ENCODE measurements around the gene DEGS1. TPM values are rescaled to one million over a fixed set of nuclear protein-coding genes. Genes with fewer than 3 reads are reported as not detected.

DEGS1 gene
- total RNA-seq, 1 experiment from 2014 or later, result 20.0 TPM

DNA sequence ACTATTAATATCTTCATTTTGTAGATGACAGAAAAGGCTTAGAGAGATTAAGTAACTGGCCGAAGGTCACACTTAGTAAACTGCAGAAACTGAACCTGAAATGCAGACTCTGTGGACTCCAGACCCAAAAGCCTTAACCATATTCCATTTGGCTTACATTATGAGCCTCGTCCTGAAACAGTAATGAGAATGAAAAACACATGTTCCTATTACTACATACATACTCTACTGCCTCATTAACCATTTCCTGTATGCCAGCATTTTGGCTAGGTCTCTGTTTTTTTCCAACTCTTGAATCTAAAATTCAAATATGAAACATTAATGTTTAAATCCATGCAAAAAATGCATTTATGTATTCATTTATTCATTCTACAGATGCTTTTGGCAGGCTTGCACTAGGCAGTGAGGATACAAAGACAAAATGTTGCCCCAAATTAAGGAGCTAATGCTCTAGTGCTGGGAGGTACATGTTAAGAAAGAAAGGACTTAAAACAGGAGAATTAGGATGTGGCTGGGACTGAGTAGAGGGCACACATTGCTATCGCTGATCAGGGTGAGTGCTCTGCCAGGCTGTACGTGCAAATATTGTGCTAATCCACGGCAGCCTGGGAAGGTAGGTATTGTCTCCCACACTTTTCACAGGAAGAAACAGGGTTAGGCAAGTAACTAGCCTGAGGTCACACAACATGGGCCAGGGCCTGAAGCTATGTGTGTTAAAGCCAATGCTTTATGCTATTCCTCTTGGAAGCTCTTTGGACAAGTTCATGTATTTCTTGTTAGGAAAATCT, 14.0 kb downstream of the DEGS1 start:
- H4K20me1 ChIP-seq (ENCODE audit: insufficient read depth), result no peaks in the 10 kb centered on the region
- no peak overlapping the region for H3K4me3 ChIP-seq
- no peaks in the 10 kb centered on the region for H3K79me2 ChIP-seq (ENCODE audit: low read depth)
- CTCF ChIA-PET, result interaction anchor here (0.6 kb wide), 2 partner anchors 10 to 71 kb away, joined by 5 to 7 read pairs; no protein-coding TSS in a partner anchor
- peaks cover 8% of the 10 kb centered on the region; the same call in 1 of the 2 replicates for H3K4me1 ChIP-seq (replicated peaks; ENCODE audit: insufficient read depth)
- no TSS peak for BruUV-seq (replicated peaks)
- H3K9me3 ChIP-seq (ENCODE audit: insufficient read depth, low read depth), result no peaks in the 10 kb centered on the region
- H3K36me3 ChIP-seq (ENCODE audit: low read depth), result no peaks in the 10 kb centered on the region
- no peak overlapping the region for H2AFZ ChIP-seq
- TF ChIP-seq, protein P1, sequence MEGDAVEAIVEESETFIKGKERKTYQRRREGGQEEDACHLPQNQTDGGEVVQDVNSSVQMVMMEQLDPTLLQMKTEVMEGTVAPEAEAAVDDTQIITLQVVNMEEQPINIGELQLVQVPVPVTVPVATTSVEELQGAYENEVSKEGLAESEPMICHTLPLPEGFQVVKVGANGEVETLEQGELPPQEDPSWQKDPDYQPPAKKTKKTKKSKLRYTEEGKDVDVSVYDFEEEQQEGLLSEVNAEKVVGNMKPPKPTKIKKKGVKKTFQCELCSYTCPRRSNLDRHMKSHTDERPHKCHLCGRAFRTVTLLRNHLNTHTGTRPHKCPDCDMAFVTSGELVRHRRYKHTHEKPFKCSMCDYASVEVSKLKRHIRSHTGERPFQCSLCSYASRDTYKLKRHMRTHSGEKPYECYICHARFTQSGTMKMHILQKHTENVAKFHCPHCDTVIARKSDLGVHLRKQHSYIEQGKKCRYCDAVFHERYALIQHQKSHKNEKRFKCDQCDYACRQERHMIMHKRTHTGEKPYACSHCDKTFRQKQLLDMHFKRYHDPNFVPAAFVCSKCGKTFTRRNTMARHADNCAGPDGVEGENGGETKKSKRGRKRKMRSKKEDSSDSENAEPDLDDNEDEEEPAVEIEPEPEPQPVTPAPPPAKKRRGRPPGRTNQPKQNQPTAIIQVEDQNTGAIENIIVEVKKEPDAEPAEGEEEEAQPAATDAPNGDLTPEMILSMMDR (conservative IDR thresholded peaks at IDR 0.05), result no peak
- no peak for TF ChIP-seq EZH2 (IDR thresholded peaks at IDR 0.05; ENCODE audit: low read depth)
- intact Hi-C loops (cut with micrococcal nuclease; ENCODE audit: unreplicated experiment), result no loop called here
- H3K27ac ChIP-seq, result no peak overlapping the region
- no peak overlapping the region for H3K4me2 ChIP-seq
- peaks cover 11% of the 10 kb centered on the region for H3F3A ChIP-seq (ENCODE audit: insufficient read depth, low read depth)
- no peaks in the 10 kb centered on the region for H3K9me2 ChIP-seq (ENCODE audit: insufficient read depth)
- H3K27me3 ChIP-seq (ENCODE audit: insufficient read depth, low read depth), result no peaks in the 10 kb centered on the region
- no peak for DNase-seq
- POLR2A ChIA-PET (ENCODE audit: unreplicated experiment), result no interaction called here

DNA sequence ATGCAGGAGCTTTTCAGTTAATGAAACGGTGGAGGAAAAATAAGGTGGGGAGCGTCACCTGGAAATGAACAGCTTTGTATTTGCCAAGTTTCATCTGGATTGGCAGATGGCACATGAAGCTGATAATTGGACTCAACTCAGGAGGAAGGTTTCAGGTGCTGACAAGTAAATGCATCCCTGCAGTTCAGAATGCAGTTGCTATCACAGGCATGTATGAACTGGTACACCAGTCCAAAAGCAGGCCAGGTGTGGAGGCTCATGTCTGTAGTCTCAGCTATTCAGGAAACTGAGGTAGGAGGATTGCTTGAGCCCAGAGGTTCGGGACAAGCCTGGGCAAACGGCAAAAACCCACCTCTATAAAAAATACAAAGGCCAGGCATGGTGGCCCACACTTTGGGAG, 15.5 kb downstream of the DEGS1 start:
- BruUV-seq (replicated peaks), result no TSS peak
- H3K9me3 ChIP-seq (ENCODE audit: insufficient read depth, low read depth), result no peaks in the 10 kb centered on the region
- no peaks in the 10 kb centered on the region for H3K9me2 ChIP-seq (ENCODE audit: insufficient read depth)
- H3F3A ChIP-seq (ENCODE audit: insufficient read depth, low read depth), result peaks cover 20% of the 10 kb centered on the region
- H2AFZ ChIP-seq, result no peak overlapping the region
- H3K4me2 ChIP-seq, result no peak overlapping the region
- no peaks in the 10 kb centered on the region for H4K20me1 ChIP-seq (ENCODE audit: insufficient read depth)
- no peaks in the 10 kb centered on the region for H3K27me3 ChIP-seq (ENCODE audit: insufficient read depth, low read depth)
- DNase-seq, result no peak
- ChIA-PET CTCF (no interaction called here), POLR2A (ENCODE audit: unreplicated experiment) (interaction anchor here (0.7 kb wide), 1 partner anchor 460 kb away, joined by 3 read pairs; no protein-coding TSS in a partner anchor)
- TF ChIP-seq EZH2 (IDR thresholded peaks at IDR 0.05; ENCODE audit: low read depth), result no peak
- TF ChIP-seq, protein P1 (conservative IDR thresholded peaks at IDR 0.05), result no peak
- H3K27ac ChIP-seq, result no peak overlapping the region
- peaks cover 15% of the 10 kb centered on the region for H3K4me1 ChIP-seq (replicated peaks; ENCODE audit: insufficient read depth)
- intact Hi-C loops (cut with micrococcal nuclease; ENCODE audit: unreplicated experiment), result no loop called here
- no peak overlapping the region for H3K4me3 ChIP-seq
- no peaks in the 10 kb centered on the region for H3K79me2 ChIP-seq (ENCODE audit: low read depth)
- H3K36me3 ChIP-seq (ENCODE audit: low read depth), result no peaks in the 10 kb centered on the region

DNA sequence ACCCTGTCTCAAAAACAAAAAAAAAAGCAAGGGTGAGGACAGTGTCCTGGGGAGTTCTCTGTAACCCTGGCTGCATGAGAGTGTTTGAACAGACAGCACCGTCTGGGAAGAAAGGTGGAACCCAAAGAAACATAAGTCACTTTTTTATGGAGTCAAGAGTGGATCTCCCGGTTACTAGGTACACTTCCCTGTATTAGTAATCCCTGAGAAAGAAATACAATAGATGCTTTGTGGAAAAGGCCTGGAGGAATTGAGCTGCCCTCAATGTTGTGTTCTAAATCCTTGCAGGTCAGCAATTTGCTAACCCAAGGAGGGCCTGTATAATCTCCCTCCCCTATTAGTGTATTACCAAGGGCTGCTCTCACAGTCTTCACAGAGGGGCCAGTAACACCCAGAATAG, 16.6 kb downstream of the DEGS1 start:
- H3K27ac ChIP-seq, result 0 out of 2 replicates have a peak overlapping the region, but pooled peaks have one; percentile 1
- peaks cover 27% of the 10 kb centered on the region for H3F3A ChIP-seq (ENCODE audit: insufficient read depth, low read depth)
- TF ChIP-seq, protein P1 (conservative IDR thresholded peaks at IDR 0.05), result no peak
- no peak for TF ChIP-seq EZH2 (IDR thresholded peaks at IDR 0.05; ENCODE audit: low read depth)
- no peak overlapping the region for H3K4me2 ChIP-seq
- ChIA-PET POLR2A (ENCODE audit: unreplicated experiment) (interaction anchor here (0.6 kb wide), 1 partner anchor 14 kb away, joined by 6 read pairs; no protein-coding TSS in a partner anchor), CTCF (interaction anchor here (0.6 kb wide), 1 partner anchor 385 kb away, joined by 9 read pairs; no protein-coding TSS in a partner anchor)
- no peak overlapping the region for H2AFZ ChIP-seq
- H4K20me1 ChIP-seq (ENCODE audit: insufficient read depth), result no peaks in the 10 kb centered on the region
- no peaks in the 10 kb centered on the region for H3K79me2 ChIP-seq (ENCODE audit: low read depth)
- peak in 1 of 2 experiments; percentile 73 for DNase-seq
- peaks cover 26% of the 10 kb centered on the region for H3K4me1 ChIP-seq (replicated peaks; ENCODE audit: insufficient read depth)
- H3K36me3 ChIP-seq (ENCODE audit: low read depth), result no peaks in the 10 kb centered on the region
- no peak overlapping the region for H3K4me3 ChIP-seq
- H3K9me2 ChIP-seq (ENCODE audit: insufficient read depth), result no peaks in the 10 kb centered on the region
- BruUV-seq (replicated peaks), result no TSS peak
- no peaks in the 10 kb centered on the region for H3K27me3 ChIP-seq (ENCODE audit: insufficient read depth, low read depth)
- intact Hi-C loops (cut with micrococcal nuclease; ENCODE audit: unreplicated experiment), result no loop called here
- H3K9me3 ChIP-seq (ENCODE audit: insufficient read depth, low read depth), result no peaks in the 10 kb centered on the region
